Cerebellar cortex (tissue), 1 donor: ENCODE data around the gene CCL1.
A peak's percentile ranks its signal among the peaks of the same experiment; 100 is the strongest.

ENCODE experiments used
- DNase-seq: peaks from one replicate; pipeline ENCODE4 v3.0.0-alpha.2; 2015; ENCODE audit warnings: low spot score

Gene CCL1

DNA sequence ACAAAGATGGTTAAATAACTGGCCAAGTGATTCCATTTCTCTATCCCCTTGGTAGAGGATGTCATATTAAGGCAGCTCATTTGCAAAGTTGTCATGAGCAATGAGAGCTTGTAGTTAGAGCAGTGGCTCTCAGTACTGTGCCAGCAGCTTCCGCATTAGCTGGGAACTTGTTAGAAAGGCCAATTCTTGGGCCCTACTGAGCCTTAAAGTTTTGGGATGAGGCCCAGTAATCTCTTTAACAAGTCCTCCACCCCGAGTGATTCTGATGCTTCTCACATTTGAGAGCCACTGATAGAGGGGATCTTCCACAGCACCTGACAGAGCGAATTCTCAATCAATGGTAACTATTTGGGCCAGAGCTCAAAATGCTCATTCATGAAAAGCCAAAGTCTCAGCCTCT is 20.2 kb upstream of the CCL1 start:
- no peak for DNase-seq

DNA sequence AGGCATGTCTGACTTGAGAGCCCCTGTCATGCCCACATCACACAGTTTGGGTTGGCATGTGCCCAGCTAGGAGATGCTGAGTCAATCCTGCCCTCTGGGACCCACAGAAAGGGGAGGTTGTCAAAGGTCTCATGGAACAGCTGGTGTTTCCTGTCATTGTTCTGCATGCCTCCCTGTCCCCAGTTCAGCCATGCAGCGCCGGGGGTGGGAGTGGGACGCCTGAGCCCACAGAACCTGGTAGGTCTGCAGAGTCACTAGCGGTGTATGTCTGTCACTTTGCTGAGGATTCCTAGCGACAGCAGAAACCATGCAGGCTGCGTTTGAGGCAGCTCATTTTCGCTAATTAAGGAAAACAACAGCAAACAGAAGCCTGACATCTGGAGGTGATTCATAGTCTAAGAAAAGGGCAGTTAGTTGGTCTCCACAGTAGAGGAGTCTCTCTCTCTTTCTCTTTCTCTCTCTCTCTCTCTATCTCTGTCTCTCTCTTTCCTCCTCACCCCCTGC is 19.6 kb upstream of the CCL1 start:
- DNase-seq, result no peak

DNA sequence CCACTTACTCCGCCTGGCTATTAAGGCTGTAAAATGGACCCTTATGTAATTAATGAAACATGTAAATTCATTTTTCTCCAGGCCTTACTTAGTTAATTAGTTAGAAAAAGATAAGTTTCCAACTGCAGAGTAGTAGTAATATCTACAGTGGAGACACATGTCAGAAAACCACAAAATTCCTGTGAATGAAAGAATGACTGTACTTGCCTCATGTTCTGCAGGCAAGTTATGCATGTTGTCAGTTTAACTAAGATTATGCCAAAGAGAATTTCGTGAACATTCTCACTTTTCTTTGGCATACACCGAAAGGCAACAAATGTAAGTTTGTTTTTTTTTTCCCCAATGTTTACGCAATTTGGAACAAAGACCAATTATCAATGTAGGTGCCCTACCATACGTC is 16.8 kb upstream of the CCL1 start:
- DNase-seq, result no peak

DNA sequence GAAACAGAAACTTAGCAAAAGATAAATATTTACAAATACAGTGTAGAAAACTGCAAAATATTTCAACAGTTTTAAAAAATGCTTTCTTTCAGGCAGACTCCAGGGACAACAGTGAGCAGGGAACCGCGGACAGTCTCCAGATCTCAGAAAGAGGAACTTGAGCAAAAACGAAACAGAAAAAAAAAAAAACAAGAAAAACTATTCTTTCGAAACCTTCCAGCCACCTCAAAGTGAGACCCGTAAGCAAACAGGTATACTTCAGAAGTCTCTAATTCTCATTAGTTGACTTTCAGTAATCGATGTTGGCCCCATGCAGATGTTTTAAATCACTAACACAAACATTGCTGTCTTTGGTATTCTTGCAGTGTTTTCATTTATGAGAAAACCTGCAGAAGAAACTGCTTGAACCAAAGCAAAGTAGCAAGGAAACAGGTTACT is 15.7 kb upstream of the CCL1 start:
- no peak for DNase-seq

DNA sequence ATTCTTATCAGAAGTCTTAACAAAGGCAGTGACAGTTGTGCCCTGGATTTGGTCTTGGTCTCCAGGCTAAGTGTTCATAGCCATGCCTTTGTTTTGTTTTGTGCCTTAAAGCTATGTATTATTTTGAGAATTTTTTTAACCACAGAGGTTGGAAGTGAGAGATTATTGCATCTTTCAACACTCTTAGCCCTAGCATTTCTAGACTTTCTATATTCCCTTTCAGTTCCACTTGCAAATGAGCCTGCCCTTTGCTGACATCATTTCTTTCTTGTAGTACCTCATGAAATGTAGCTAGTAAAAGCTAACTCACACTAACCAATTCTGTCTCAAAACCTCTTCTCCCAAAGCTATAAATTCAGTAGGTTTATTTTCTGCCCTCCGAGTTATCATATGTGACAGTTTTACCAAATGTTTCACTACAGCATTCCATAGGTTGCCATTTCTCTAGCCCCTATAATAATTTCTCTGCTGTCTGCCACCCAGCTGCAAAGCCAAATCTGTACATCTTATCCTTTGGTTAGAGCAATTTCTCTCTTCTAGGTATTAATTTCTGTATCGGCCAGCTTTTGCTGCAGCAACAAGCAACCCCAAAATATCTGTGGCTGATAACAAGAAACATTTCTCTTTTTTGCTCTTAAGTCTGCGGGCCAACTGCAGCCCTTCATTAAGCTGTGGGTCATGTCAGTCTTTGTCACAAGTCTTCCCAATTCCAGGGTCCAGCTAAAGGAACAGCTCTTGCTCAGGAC is 14.2 kb upstream of the CCL1 start:
- no peak for DNase-seq

DNA sequence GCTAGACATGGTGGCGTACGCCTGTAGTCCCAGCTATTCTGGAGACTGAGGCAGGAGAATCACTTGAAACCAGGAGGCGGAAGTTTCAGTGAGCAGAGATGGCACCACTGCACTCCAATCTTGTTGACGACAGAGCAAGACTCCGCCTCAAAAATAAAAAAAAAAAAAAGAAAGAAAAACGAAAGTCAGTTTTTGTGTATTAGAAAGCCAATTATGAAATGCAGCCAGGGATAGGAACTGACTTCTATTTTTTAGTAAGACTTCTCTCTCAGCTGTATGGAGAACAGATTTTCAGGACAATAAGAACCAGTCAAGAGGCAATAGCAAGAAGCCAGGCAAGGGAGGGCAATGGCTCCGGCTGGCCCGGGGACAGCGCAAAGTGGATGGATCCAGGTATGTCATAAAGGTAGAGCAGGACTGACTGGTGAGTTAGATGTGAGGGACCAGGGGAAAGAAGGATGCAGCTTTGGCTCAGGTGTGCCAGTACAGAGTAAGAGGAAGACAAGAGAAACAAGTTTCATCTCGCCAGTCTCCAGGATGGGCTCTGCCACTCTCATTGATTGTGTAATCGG is 12.5 kb upstream of the CCL1 start:
- DNase-seq, result no peak

DNA sequence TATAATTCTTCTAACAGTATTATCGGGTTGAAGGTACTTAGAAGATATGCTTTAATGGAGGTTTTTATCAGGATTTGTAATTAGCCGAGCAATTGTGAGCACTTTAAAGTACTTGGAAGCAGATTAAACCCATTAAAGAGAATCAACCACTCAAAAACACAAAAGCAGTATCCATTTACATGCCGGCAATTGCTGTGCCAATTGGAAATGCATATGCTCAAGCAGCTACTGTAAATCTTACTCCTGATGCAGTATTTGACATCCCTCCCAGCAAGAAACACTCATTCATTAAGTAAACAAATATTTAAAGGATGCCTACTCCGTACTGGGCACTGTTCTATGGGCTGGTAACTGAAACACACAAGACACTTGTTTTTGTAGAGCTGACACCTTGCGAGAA is 11.4 kb upstream of the CCL1 start:
- DNase-seq, result no peak

DNA sequence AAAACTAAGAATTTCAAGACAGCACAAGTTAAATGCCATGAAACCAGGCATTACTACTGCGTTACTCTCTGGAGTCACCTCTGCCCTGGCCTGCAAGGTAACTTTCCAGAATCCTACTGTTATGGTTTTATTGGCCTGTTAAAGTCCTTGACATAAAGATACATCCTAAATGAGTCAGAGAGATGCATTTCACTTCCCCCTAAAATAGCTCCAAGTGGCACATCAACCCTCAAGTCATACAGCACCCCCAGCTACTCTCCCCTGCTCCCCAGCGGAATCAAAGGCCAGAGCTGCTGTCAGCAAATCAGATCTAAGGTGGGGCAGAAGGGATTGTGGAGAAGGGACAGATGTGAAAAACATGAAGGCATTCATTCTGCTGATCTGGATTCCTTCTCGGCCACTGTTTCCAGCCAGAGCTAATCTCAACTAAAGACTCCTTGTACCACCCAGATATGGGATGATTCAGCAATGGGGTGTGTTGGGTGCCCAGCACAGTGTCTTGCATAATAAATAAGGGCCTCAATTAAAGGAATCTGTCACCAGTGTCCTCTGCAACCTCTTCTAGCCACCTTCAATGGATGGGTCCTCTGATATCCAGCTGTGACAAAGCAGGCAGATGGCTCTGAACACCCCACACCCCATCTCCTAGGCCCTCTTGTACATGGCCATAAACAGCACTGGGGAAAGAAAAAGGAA is 8.5 kb upstream of the CCL1 start:
- no peak for DNase-seq

DNA sequence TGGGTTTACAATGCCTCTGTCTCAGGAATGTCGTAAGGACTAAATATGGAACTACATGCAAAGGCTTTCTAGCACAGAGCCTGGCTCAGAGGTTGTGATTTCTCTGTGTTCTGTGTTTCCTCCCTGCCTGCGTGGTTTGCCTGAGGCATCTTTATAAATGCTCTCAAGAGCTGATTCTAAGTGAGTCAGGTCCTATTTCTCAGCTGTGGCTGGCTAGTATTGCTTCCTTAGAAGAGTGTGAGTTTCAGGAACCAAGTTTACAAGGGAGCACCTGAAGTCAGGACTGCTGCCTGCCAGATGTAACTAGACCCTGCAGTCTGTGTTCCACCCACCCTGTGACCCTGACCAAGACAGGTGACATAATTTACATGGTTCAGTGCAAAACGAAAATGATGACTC is 8.0 kb upstream of the CCL1 start:
- no peak for DNase-seq

DNA sequence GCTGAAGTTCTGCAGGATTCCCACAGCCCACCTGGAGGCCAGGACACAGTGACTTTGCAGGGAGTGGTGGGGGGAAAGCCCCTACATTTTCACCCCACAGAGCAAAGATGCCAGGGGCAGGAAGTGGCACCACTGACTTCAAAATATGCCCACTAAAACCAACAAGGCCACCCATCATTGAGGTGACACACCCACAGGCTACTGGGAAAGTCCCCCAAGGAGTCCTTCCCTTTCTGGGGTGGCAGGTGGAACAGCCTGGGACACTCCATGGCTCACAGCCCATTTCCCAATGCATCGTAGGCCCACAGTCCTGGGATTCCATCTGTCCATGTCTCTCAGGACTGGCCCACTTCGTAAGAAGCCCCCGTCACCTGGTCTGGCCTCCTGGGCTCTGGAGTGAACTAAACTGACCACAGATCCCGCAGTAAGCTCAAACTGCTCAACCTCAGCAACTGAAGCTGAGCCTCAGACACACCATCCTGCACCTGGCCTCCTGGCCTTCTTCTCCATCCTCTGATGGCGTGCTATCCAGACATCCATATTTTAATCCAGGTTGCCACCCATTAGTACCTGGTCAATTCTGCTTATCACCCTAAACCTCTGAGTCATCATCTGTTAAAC is 7.5 kb upstream of the CCL1 start:
- DNase-seq, result no peak

DNA sequence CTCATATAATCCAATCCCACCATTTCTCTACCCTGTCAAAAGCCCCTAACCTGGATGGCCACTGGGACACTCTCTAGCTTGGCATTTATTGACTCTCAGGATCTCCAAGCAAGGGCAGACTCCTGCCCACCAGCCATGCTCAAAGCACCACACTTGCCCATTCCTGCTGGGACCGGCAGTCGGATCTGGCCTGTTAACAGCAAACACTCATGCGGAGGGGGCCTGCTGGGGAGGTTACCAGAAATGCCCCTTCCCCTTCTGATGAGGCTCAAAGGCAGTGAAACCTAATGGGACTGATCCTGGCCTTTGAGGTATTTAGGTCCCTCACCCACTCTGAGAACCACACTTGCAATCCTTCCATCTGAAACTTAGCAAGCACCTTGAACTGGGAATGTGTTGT is 6.5 kb upstream of the CCL1 start:
- no peak for DNase-seq

DNA sequence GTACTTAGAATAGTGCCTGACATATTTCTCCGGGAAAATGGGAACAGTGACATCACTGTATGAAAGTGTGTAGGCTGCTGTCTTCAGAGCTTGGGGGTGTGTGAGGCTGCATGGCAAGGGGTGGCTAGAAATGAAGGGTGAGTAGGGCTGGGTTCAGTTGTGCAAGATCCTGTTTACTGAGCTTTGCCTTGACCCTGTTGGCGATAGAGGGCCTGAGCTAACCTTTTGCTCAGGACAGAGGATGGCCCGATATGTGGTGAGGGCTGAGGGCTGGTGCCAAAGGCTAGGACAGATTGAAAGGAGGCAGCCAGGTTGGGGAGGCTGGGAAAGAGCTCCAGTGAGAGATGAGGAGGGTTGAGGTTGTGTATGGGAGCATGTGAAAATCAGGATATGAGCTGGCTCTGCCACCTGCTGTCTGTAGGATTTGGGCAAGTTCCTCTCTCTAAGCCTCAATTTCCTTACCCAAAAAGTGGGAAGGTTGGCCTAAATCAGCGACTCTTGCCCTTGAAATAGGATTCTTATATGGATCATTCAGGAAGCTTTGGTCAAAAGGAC is 6.0 kb upstream of the CCL1 start:
- no peak for DNase-seq

DNA sequence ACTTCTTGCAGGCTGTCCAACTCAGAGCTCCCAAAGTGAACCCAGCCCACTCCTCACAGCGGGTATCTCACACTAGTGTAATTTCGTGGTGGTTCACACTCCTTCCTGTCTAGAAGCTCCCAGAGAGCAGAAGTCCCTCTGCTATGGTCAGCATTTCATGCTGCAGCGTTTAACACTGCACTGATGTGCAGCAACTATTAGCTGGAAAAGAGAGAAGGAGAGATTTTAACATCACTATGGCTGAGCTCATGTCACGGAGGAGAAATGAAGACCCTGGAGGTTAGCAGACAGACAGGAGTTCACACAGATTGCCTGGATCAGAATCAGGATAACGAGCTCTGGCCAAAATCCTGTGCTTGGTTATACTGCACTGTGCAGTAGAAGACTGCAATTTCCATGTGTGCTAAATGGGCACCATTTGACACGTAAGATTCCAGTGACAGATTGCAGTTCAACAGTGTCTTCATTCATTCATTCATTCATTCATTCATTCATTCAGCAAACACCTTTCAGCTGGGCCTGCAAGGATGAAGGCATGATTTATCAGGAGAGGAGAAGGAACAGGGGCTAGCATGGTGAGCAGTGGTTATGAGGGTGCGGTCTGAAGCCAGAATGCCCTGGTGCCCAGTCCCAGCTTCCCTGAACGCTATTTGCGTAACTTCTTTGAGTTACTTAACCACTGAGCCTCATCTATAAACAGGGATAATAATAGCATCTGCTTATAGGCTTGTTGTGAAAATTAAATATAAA is 5.3 kb upstream of the CCL1 start:
- no peak for DNase-seq

DNA sequence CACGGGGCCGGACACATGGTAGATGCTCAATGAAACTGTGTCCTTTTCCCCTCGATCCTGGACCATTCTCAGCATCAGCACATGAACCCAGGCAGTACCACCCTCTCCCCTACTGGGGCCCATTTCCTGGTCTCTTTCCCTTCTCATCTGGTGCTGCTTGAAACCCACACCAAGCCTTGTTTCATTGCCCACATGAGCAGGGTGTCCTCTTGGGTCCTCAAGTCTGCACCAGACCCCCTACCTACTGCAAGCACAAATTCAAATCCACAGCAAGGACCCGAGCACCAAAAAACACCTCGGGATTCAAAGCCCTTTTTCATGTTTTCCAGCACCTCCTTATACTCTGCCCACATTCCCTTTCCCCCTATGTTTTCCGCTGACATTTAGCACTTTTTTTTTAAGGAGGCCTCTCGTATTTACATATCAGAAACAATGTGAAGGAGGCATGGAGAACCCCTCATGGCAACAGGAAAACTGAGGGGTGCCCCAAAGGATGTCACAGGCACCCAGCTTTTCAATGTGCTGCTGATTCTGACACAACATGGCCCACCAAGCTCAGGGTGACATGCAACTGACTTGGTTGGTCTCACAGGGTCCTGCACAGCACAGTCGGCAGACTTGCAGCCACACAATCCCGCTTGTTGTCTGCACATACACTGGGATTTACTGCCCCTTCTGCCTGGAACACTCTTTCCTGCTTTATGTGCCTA is 4.6 kb upstream of the CCL1 start:
- no peak for DNase-seq

DNA sequence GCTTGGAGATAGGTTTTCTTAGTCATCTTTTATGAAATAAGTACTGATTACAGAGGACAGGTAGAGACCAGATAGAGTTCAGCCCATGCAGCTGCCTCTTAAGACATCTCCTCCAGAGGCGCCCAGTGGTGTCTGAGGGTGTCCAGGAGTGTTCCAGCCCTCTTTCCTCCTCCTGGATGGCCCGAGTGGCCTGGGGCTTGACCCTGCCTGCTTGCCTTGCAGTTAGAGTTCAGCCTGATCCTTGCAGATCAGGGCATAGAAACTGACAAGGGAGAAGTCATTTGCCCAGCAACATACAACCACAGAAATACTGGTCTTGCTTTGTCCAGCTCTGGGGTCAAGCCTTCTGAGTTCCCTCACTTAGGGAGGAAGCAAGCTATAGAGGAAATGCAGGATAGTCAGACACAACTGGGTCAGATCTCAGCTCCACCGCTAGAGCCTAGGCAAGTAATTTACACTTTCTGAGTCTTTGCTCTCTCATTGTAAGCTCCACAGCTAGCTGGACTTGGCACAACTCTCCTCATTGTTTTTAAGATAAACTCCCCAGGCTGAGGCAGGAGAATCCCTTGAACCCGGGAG is 3.6 kb upstream of the CCL1 start:
- DNase-seq, result no peak

DNA sequence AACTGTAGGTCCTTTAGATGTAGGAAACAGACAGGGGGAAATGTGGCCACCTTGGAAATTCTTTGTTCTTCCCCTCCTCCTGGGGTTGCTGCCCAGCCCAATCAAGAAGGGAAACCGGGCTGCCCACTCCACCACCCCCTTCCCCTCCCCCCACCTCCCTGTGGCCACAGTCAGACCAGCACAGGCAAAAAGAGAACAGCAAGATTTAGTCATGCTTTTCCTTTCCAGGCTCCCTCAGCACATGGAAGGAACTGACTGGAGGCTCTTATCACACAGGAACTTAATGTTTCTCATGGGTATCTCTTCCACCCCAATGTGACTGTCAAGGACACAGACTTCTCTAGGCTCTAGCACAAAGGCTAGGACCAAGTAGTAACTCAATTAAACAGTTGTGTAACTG is 3.0 kb upstream of the CCL1 start:
- no peak for DNase-seq

DNA sequence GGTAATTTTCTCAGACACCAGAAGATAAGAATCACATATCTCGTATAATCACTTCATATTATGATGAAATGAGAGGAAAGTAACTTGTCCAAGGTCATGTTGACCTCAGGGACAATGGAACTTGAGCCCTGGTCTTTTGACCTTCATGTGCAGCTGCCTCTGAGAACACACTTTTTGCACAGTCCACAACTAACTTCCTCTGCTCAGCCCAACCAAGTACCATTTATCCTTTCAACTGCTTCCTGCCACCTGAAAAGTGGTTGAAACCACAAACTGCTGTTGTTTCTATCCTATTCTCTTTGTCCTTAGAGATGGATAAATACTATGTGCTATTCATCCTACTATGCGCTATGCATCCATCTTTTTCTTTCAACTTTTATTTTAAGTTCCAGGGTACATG is 2.3 kb upstream of the CCL1 start:
- no peak for DNase-seq

DNA sequence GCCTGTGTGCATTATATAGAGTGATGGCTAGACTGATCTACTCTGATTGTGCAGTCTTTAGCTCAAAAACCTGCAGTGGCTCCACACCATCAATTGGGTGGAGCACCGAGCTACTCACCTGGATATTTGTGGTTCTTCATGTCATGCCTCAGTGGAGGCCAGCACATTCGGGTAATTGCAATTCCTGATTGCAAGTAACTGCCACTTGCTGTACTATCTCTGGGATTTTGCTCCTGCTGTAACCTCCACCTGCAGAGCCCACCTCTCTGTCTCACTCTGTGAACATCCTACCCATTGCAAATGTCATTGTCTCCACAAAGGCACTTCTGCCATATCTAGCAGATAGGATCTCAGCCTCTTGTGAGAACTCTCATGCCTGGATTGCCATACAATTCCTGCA is 1.7 kb upstream of the CCL1 start:
- no peak for DNase-seq

DNA sequence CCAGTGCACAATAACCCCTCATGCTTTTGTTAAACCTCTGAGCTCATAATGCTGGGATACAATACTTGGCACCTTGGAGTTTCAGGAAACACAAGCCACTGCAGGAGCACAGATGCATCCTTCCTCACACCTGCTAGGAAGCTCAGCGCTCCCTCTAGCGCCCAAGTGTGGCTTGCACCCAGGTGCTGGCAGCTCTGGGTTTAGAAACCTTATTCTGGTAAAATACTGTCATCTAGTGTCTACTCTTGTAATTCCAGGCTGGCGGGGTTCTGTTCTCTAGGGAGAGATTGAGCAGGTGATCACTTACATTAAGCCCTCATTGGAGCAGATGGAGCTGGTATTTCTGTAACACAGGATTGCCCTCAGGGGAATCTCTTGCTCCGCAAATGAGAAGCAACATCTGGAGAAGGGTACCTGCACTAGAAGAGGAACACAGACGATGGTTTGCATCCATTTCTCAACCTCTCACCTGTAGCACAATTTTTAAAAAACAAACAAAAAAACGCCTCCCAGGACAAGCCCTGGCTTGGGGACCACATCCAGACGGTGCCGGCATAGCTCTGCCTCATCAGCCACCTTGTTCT is 1.5 kb downstream of the CCL1 start:
- peak; percentile 83 for DNase-seq

DNA sequence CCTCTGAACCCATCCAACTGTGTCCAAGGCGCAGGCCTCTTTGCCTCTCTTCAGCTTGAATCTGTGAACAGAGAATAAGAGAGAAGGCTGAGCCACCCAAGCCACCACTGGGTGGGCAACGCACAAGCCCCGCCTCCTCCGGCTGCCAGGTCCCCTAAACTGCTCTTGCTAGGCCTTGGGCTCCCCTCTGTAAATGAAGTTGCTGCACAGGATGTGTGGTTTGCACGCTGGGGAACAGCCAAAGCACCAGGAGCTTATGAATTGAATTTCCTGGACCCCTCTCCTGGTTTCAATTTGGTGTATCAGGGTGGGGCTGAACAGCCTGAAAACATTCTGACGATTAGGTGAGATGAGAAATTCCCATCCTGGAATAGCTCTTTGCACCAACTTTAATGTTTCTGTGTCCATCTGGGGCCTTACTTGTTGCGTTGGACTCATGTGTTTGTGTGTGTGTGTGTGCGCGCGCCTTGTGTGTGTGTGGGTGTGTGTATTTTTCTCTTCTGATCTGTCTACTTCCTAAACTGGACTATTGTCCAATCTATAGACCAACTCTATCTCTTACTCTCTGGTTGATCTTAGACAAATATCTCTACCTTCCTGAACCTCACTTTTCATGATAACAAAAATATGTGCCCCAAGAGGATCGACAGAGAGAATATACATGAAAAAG is 2.3 kb downstream of the CCL1 start:
- DNase-seq, result no peak
